Left lobe of liver (tissue), 2 donors: ENCODE measurements around the gene TIMM10B. TPM values are rescaled to one million over a fixed set of nuclear protein-coding genes. Genes with fewer than 3 reads are reported as not detected.

Source experiments
- ATAC-seq: fragments of 200-7000 bp; cut with Tn5 transposase; one replicate; pipeline ENCODE4 v1.9.1; 2020; ENCODE audit warnings: mild to moderate bottlenecking, moderate library complexity
- DNase-seq: peaks from one replicate; pipeline ENCODE4 v3.0.0-alpha.2; 2020; ENCODE audit warnings: low spot score
- total RNA-seq: library from RNA; stranded (reverse); gene quantifications from one replicate; pipeline ENCODE4 v1.2.1, GENCODE V29; 2021
- donor health status: DM: no; HTN: no; CAD: no; lungs with moderate emphysema.
- donor health status: DM: no; HTN: yes; CAD: no.

Gene TIMM10B
- total RNA-seq, 1 donor from 2014 or later, result 14.2 TPM

- ATAC-seq (no peak), DNase-seq (no peak)
These were observed 11.7 kb upstream of the TIMM10B start for GRCh38 chr11:6469599-6469998.

- ATAC-seq (no peak), DNase-seq (no peak)
These were observed 8.4 kb upstream of the TIMM10B start for GRCh38 chr11:6472934-6473333.

- ATAC-seq (peak; percentile 93), DNase-seq (peak; percentile 94)
These were observed 7.6 kb upstream of the TIMM10B start, which contains the start of gene TRIM3 for GRCh38 chr11:6473451-6474412. Gene TRIM3 (minus strand): TSS chr11:6473941. CDS start chr11:6465695, 8,246 bp downstream.

GRCh38 chr11:6474413-6474792 lies 6.9 kb upstream of the TIMM10B start:
- ATAC-seq, result no peak
- DNase-seq, result no peak

- no peak for DNase-seq
- no peak for ATAC-seq
These were observed 6.3 kb upstream of the TIMM10B start for GRCh38 chr11:6474806-6475500.

GRCh38 chr11:6475936-6476335 lies 5.4 kb upstream of the TIMM10B start:
- DNase-seq (no peak), ATAC-seq (no peak)

- DNase-seq (no peak), ATAC-seq (no peak)
These were observed 4.7 kb upstream of the TIMM10B start for GRCh38 chr11:6476571-6476970.

- ATAC-seq, result no peak
- DNase-seq, result no peak
These were observed 894 bp upstream of the TIMM10B start for GRCh38 chr11:6480299-6480914.

GRCh38 chr11:6481924-6482275 lies 599 bp downstream of the TIMM10B start:
- DNase-seq (no peak), ATAC-seq (no peak)

GRCh38 chr11:6482441-6482840 lies 1.1 kb downstream of the TIMM10B start:
- no peak for ATAC-seq
- no peak for DNase-seq

- DNase-seq, result no peak
- ATAC-seq, result no peak
These were observed 1.7 kb downstream of the TIMM10B start for GRCh38 chr11:6483015-6483414.

GRCh38 chr11:6485661-6486060 lies 4.4 kb downstream of the TIMM10B start:
- no peak for DNase-seq
- no peak for ATAC-seq

GRCh38 chr11:6486256-6486655 lies 5.0 kb downstream of the TIMM10B start:
- DNase-seq (no peak), ATAC-seq (no peak)

- DNase-seq (no peak), ATAC-seq (no peak)
These were observed 5.6 kb downstream of the TIMM10B start for GRCh38 chr11:6486938-6487337.

GRCh38 chr11:6488342-6488741 lies 7.0 kb downstream of the TIMM10B start:
- ATAC-seq (no peak), DNase-seq (no peak)

GRCh38 chr11:6488821-6489220 lies 7.5 kb downstream of the TIMM10B start:
- peak; percentile 89 for ATAC-seq
- DNase-seq, result no peak

GRCh38 chr11:6489306-6489705 lies 8.0 kb downstream of the TIMM10B start:
- ATAC-seq (peak; percentile 88), DNase-seq (no peak)

- no peak for ATAC-seq
These were observed 16.0 kb downstream of the TIMM10B start, which contains the start of gene DNHD1 for GRCh38 chr11:6497069-6497839. Gene DNHD1 (plus strand): TSS chr11:6497280. CDS start chr11:6498216, 936 bp downstream.

GRCh38 chr11:6498121-6498520 lies 16.8 kb downstream of the TIMM10B start:
- ATAC-seq, result no peak

More at GRCh38 chr11:6497069-6497839, 16.0 kb downstream of the TIMM10B start, which contains the start of gene DNHD1:
- no peak for DNase-seq

GRCh38 chr11:6498544-6498943 lies 17.2 kb downstream of the TIMM10B start:
- DNase-seq, result no peak
- ATAC-seq, result no peak

More at GRCh38 chr11:6498121-6498520, 16.8 kb downstream of the TIMM10B start:
- DNase-seq, result no peak

GRCh38 chr11:6502382-6502781 lies 21.1 kb downstream of the TIMM10B start:
- DNase-seq, result no peak
- peak; percentile 17 for ATAC-seq
